T-helper 9 cell (primary cell): ENCODE data around the gene NUDC.
"Not testable (repeated sequence)": the region's sequence is repeated elsewhere in the genome, so short reads cannot be mapped to it uniquely, and the experiment has no call there.

Source experiments
- DNase-seq: peaks from one replicate; pipeline ENCODE4 v3.0.0-alpha.2; 2020

The NUDC gene

GRCh38 chr1:26951821-26952497 is 30.4 kb downstream of the NUDC start:
- DNase-seq, result no peak

- DNase-seq, result no peak
These were observed 31.8 kb downstream of the NUDC start for GRCh38 chr1:26953374-26953773.

GRCh38 chr1:26956321-26956720 is 34.8 kb downstream of the NUDC start:
- no peak for DNase-seq

GRCh38 chr1:26957306-26957705 is 35.8 kb downstream of the NUDC start:
- DNase-seq, result no peak

- DNase-seq, result no peak
These were observed 37.7 kb downstream of the NUDC start for GRCh38 chr1:26959270-26959669.

GRCh38 chr1:26959722-26960624 is 38.4 kb downstream of the NUDC start, which contains the start of gene KDF1:
Gene KDF1, minus strand, starts transcription at chr1:26960468. Its CDS starts 8,088 bp downstream, at chr1:26952380.
- DNase-seq, result peak; percentile 55

- no peak for DNase-seq
These were observed 39.1 kb downstream of the NUDC start for GRCh38 chr1:26960625-26960966.

GRCh38 chr1:26961826-26962225 is 40.3 kb downstream of the NUDC start:
- no peak for DNase-seq

- no peak for DNase-seq
These were observed 43.7 kb downstream of the NUDC start for GRCh38 chr1:26965213-26965612.

- DNase-seq, result no peak
These were observed 44.1 kb downstream of the NUDC start for GRCh38 chr1:26965628-26966027.

- no peak for DNase-seq
These were observed 49.3 kb downstream of the NUDC start for GRCh38 chr1:26970810-26971209.

- no peak for DNase-seq
These were observed 50.0 kb downstream of the NUDC start for GRCh38 chr1:26971590-26971989.

GRCh38 chr1:26972390-26972789 is 50.8 kb downstream of the NUDC start:
- no peak for DNase-seq

GRCh38 chr1:26972821-26973220 is 51.3 kb downstream of the NUDC start:
- no peak for DNase-seq

- DNase-seq, result no peak
These were observed 55.3 kb downstream of the NUDC start for GRCh38 chr1:26976621-26977510.

GRCh38 chr1:26978901-26979300 is 57.4 kb downstream of the NUDC start:
- no peak for DNase-seq

- DNase-seq, result no peak
These were observed 59.8 kb downstream of the NUDC start for GRCh38 chr1:26981146-26981846.

GRCh38 chr1:26983863-26984262 is 62.3 kb downstream of the NUDC start:
- no peak for DNase-seq

GRCh38 chr1:26984291-26984690 is 62.7 kb downstream of the NUDC start:
- no peak for DNase-seq

GRCh38 chr1:26986658-26987057 is 65.1 kb downstream of the NUDC start:
- DNase-seq, result no peak

GRCh38 chr1:26989403-26990109 is 68.0 kb downstream of the NUDC start:
- DNase-seq, result not testable (repeated sequence)
